ENCODE measurements around the gene PTPN1. TPM values are rescaled to one million over a fixed set of nuclear protein-coding genes. Genes with fewer than 3 reads are reported as not detected.

The PTPN1 gene
- total RNA-seq, 2 experiments from 2014 or later = 82.3 to 82.8 TPM

- no peaks in the 10 kb centered on the region for H3K27me3 Mint-ChIP-seq
- H3K9me3 Mint-ChIP-seq = no peaks in the 10 kb centered on the region
- H3K27me3 ChIP-seq (ENCODE audit: control insufficient read depth in 1 of 2, insufficient read depth in 2 of 2, low read length in 2 of 2) = no peaks in the 10 kb centered on the region
- H3K4me1 ChIP-seq (ENCODE audit: insufficient read depth, low read length) = peaks cover 3% of the 10 kb centered on the region
- POLR2A ChIA-PET = interaction anchor here (0.8 kb wide), 1 partner anchor 23 kb away, joined by 3 read pairs; no protein-coding TSS in a partner anchor
- DNase-seq (no peak), ATAC-seq (ENCODE audit: poor library complexity) (no peak)
- no peaks in the 10 kb centered on the region for H3K9me3 ChIP-seq (ENCODE audit: control insufficient read depth in 1 of 2, insufficient read depth in 1 of 2, low read length in 2 of 2)
- H3K27ac Mint-ChIP-seq = no peak overlapping the region
- no peak overlapping the region for H3K27ac ChIP-seq (ENCODE audit: low read depth in 1 of 2, low read length in 2 of 2)
- H3K4me3 Mint-ChIP-seq = no peak overlapping the region
- H3K36me3 ChIP-seq (ENCODE audit: insufficient read depth, low read length) = no peaks in the 10 kb centered on the region
- TF ChIP-seq CTCF (IDR thresholded peaks at IDR 0.05) = no peak
- no peaks in the 10 kb centered on the region for H3K36me3 Mint-ChIP-seq (ENCODE audit: low read depth)
- CTCF ChIA-PET = no interaction called here
- H3K4me3 ChIP-seq (ENCODE audit: low read length) = no peak overlapping the region
- no peaks in the 10 kb centered on the region for H3K4me1 Mint-ChIP-seq (ENCODE audit: low read depth)
- intact Hi-C loops (cut with DNase I, micrococcal nuclease) = no loop called here
Measured at GRCh38 chr20:50493881-50494253, 16.3 kb upstream of the PTPN1 start.

- H3K27me3 Mint-ChIP-seq = no peaks in the 10 kb centered on the region
- no peak for DNase-seq
- no peak overlapping the region for H3K4me3 Mint-ChIP-seq
- H3K9me3 ChIP-seq (ENCODE audit: control insufficient read depth in 1 of 2, insufficient read depth in 1 of 2, low read length in 2 of 2) = no peaks in the 10 kb centered on the region
- ChIA-PET POLR2A (no interaction called here), CTCF (no interaction called here)
- H3K4me1 Mint-ChIP-seq (ENCODE audit: low read depth) = no peaks in the 10 kb centered on the region
- H3K36me3 ChIP-seq (ENCODE audit: insufficient read depth, low read length) = no peaks in the 10 kb centered on the region
- no peaks in the 10 kb centered on the region for H3K27me3 ChIP-seq (ENCODE audit: control insufficient read depth in 1 of 2, insufficient read depth in 2 of 2, low read length in 2 of 2)
- H3K27ac Mint-ChIP-seq = no peak overlapping the region
- no peaks in the 10 kb centered on the region for H3K9me3 Mint-ChIP-seq
- H3K4me1 ChIP-seq (ENCODE audit: insufficient read depth, low read length) = peaks cover 3% of the 10 kb centered on the region
- intact Hi-C loops (cut with DNase I, micrococcal nuclease) = no loop called here
- TF ChIP-seq CTCF (IDR thresholded peaks at IDR 0.05) = no peak
- no peaks in the 10 kb centered on the region for H3K36me3 Mint-ChIP-seq (ENCODE audit: low read depth)
- no peak overlapping the region for H3K4me3 ChIP-seq (ENCODE audit: low read length)
- H3K27ac ChIP-seq (ENCODE audit: low read depth in 1 of 2, low read length in 2 of 2) = no peak overlapping the region
- ATAC-seq (ENCODE audit: poor library complexity) = no peak
Measured at GRCh38 chr20:50494428-50494827, 15.8 kb upstream of the PTPN1 start.

- H3K36me3 Mint-ChIP-seq (ENCODE audit: low read depth) = no peaks in the 10 kb centered on the region
- H3K27ac Mint-ChIP-seq = no peak overlapping the region
- ATAC-seq (ENCODE audit: poor library complexity) = no peak
- H3K27me3 Mint-ChIP-seq = no peaks in the 10 kb centered on the region
- Histone ChIP-seq H3K9me3 (ENCODE audit: control insufficient read depth in 1 of 2, insufficient read depth in 1 of 2, low read length in 2 of 2) (no peaks in the 10 kb centered on the region), H3K4me1 (ENCODE audit: insufficient read depth, low read length) (peaks cover 3% of the 10 kb centered on the region), H3K27ac (ENCODE audit: low read depth in 1 of 2, low read length in 2 of 2) (no peak overlapping the region), H3K27me3 (ENCODE audit: control insufficient read depth in 1 of 2, insufficient read depth in 2 of 2, low read length in 2 of 2) (no peaks in the 10 kb centered on the region), H3K36me3 (ENCODE audit: insufficient read depth, low read length) (no peaks in the 10 kb centered on the region), H3K4me3 (ENCODE audit: low read length) (no peak overlapping the region)
- H3K9me3 Mint-ChIP-seq = no peaks in the 10 kb centered on the region
- H3K4me3 Mint-ChIP-seq = no peak overlapping the region
- intact Hi-C loops (cut with DNase I, micrococcal nuclease) = no loop called here
- CTCF ChIA-PET = interaction anchor here (0.7 to 0.9 kb wide), 2 partner anchors 9 to 91 kb away, joined by 3 to 4 read pairs; no protein-coding TSS in a partner anchor
- no peaks in the 10 kb centered on the region for H3K4me1 Mint-ChIP-seq (ENCODE audit: low read depth)
- no peak for DNase-seq
- no peak for TF ChIP-seq CTCF (IDR thresholded peaks at IDR 0.05)
- POLR2A ChIA-PET = no interaction called here
Measured at GRCh38 chr20:50496773-50497385, 13.3 kb upstream of the PTPN1 start.

Data from CD4-positive, alpha-beta T cell (primary cell).